ENCODE results near the gene ZCCHC24.

The ZCCHC24 gene

GRCh38 chr10:79374312-79375191, 70.9 kb downstream of the ZCCHC24 start:
- peak; percentile 41 to 52 for DNase-seq (ENCODE audit: extremely low read depth in 1 of 2, low read depth in 1 of 2)

DNA sequence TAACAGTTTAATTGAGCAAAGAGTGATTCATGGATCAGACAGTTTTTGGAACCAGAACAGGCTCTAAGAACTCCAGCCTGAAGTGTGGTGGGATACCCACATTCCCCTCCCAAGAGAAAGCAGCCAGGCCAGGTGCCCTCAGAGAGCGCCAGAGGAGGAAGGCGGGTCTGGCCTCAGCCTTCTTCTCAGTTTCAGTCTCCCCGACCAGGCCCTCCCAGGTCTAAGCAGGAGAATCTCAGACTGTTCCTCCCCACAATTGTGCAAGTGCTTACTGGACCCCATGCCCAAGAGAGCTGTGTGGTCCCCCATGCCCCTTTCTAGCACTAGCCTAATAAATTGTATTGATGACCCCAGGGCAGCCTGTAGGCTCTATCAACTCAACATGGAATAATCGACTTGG, 72.6 kb downstream of the ZCCHC24 start:
- no peak for DNase-seq (ENCODE audit: extremely low read depth in 1 of 2, low read depth in 1 of 2)

DNA sequence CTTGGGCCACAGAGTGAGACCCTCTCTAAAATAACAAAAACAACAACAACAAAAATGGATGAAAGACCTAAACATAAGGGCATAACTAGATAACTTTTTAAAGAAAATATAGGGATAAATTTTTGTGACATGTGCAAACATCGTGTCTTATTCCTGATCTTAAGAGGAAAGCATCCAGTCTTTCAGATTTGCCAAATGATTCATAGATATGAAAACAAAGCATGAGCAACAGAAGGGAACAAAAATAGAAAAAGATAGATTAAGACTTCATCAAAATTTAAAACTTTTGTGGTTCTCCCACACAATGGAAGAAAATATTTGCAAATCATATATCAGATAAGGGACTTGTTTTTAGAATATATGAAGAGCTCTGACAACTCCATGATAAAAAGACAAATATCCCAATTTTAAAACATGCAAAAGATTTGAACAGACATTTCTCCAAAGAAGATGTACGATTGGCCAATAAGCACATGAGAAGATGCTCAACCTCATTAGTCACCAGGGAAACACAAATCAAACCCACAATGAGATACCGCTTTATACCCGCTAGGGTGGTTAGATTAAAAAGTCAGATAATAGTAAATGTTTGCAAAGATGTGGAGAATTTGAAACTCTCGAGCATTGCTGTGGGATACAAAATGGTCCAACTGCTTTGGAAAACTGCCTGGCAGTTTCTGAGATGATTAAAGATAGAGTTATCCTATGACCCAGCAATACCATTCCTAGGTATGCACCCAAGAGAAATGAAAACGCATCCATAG, 77.8 kb downstream of the ZCCHC24 start:
- no peak for DNase-seq (ENCODE audit: extremely low read depth in 1 of 2, low read depth in 1 of 2)

DNA sequence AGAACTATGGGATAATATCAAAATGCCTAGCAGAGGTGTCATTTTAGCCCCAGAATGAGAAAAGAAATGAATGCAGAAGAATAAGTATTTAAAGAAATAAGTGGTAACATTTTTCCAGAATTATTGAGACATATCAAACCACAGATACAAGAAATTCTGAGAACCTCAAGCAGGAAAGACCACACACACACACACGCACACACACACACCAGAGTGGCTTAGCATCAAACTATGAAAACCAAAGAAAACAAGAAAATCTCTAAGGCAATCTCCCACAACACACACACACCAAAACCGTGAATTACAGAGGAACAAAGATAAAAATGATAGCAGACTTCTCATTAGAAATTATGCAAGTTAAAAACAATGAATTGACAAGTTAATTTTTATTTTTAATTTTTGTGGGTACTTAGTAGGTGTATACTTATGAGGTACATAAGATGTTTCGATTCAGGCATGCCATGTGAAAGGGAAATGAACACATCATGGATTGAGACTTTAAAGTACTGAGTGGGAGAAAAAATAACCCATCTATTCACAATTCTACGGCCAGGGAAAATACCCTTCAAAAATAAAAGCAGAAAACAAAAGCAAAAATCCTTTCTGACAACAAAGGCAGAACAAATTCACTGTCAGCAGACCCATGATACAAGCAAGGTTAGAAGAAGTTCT, 83.6 kb downstream of the ZCCHC24 start:
- DNase-seq (ENCODE audit: extremely low read depth in 1 of 2, low read depth in 1 of 2) = no peak

DNA sequence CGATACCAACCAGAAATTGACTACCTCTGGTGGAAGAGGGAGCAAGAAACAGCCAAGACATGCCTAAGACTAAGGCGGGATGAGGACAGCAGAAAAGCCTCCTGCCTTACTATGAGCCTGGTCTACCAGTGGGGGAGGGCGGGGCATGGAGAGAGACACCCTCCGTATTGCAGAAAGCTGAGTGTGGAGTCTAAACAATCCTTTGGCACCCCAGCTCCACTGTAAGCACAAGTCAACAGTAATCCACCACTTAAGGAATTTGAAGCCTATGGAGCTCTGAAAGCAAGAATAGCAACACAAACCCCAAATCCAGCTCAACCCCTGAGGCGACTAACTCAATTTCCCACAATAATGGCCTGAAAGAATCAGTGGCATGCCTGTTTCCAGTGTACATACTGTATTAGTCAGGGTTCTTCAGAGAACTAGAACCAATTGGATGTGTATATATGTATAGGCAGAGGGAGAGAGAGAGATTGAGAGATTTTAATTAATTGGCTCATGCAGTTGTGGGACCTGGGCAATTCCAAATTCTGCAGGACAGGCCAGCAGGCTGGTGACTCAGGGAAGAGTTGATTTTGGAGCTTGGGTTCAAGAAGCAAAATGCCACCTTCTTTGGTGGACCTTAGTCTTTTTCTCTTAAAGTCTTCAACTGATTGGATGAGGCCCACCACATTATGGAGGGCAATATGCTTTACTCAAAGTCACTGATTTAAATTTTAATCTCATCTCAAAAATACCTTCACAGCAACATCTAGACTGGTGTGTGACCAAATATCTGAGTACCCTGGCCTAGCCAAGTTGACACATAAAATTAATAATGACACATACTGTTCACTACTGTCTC, 84.7 kb downstream of the ZCCHC24 start:
- DNase-seq (ENCODE audit: extremely low read depth in 1 of 2, low read depth in 1 of 2) = no peak

DNA sequence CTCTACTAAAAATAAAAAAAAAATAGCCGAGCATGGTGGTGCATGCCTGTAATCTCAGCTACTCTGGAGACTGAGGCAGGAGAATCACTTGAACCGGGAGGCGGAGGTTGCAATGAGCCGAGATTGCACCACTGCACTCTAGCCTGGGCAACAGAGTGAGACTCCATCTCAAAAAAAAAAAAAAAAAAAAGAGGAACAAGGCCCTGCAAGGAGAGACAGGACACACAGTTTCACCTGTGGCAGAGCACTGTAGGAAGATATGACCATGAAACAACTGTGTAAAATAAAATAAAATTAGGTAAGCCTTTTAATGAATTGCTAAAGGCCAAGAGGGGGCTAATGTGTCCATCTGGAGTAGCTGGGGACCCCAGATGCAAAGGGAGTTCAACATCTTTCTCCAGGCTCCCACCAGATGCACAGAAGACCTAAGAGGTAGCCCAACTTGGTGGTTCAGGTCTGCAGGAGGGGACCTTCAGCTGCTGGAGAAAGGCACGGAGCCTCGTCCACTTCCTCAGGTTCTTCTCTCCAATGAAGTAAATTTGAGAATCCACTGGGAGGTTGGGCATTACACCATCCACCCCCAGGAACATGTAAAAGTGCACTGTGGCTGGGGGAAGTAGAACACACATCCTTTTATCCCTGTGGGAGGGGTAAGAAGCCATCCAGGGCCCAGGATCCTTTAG, 85.5 kb downstream of the ZCCHC24 start:
- DNase-seq (ENCODE audit: extremely low read depth in 1 of 2, low read depth in 1 of 2) = no peak

GRCh38 chr10:79358811-79359210, 86.6 kb downstream of the ZCCHC24 start:
- no peak for DNase-seq (ENCODE audit: extremely low read depth in 1 of 2, low read depth in 1 of 2)

- DNase-seq (ENCODE audit: extremely low read depth in 1 of 2, low read depth in 1 of 2) = no peak
Measured at GRCh38 chr10:79357180-79357579, 88.2 kb downstream of the ZCCHC24 start.

DNA sequence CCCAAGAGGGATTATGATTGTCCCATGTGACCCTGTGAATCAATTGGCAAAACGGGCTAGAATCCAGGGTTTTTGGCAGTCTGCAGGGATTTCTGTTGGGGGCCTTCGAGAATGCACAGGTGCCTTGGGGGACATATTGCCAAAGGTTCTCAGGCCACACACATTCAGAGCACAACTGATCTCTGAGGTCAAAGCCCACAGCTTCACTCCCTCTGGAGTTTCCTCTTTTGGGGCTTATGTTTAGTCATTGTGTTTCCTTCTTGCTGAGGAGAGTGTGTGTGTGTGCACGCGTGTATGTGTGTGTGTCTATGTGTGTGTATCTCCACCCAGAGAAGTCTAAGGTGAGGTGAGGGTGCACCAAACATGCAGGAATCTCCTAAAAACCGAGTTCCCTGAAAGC, 89.3 kb downstream of the ZCCHC24 start:
- no peak for DNase-seq (ENCODE audit: extremely low read depth in 1 of 2, low read depth in 1 of 2)

DNA sequence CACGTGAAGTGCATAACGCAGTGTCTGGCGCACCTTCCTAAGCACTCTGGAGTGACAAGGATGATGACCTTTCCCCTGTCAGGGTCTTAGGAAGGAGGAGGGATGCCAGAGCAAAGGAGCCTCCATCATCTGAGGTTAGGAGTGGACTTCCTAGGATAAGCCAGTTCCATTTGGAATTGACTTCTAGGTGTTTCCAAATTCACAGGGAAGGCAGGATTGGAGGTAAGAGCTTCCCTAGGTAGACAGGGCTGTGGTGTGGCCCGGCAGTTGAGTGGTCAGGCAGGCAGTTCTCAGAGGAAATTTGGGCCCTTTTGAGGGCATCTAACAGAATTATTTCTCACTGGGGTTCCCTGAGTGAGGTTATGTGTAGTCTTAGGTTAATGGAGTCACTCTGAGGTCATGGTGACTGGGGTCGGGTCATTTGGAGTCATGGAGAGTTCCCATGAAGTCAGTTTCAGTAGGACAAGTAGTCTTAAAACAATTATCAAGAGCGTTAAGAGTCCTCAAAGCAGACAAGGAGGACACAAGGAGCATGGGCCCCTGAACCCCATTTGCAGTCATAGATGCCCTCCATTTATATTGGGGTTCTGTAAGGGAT, 89.9 kb downstream of the ZCCHC24 start:
- DNase-seq (ENCODE audit: extremely low read depth in 1 of 2, low read depth in 1 of 2) = no peak

DNA sequence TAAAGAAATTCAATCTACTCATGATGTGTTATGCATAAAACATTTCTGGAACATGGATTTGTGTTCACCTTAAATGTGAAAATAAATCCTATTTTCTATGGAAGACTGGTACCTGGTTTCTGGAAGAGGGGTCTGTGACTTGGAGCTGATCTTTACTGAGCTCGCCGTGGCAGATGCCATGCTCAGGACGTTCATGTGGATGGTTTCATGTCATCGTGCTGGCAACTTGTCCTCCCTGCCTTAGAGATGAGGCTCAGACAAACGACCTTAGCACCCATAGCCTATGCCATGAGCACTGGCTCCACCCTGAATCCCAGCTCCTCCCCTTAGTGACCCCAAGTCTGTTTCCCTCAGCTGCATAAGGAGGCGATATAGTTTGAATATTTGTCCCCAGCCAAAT, 90.8 kb downstream of the ZCCHC24 start:
- DNase-seq (ENCODE audit: extremely low read depth in 1 of 2, low read depth in 1 of 2) = no peak

- DNase-seq (ENCODE audit: extremely low read depth in 1 of 2, low read depth in 1 of 2) = no peak
Measured at GRCh38 chr10:79354141-79354540, 91.3 kb downstream of the ZCCHC24 start.

DNA sequence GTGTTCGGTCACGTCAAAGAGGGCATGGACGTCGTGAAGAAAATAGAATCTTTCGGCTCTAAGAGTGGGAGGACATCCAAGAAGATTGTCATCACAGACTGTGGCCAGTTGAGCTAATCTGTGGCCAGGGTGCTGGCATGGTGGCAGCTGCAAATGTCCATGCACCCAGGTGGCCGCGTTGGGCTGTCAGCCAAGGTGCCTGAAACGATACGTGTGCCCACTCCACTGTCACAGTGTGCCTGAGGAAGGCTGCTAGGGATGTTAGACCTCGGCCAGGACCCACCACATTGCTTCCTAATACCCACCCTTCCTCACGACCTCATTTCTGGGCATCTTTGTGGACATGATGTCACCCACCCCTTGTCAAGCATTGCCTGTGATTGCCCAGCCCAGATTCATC, 91.7 kb downstream of the ZCCHC24 start:
- DNase-seq (ENCODE audit: extremely low read depth in 1 of 2, low read depth in 1 of 2) = no peak

GRCh38 chr10:79353000-79353406, 92.4 kb downstream of the ZCCHC24 start:
- no peak for DNase-seq (ENCODE audit: extremely low read depth in 1 of 2, low read depth in 1 of 2)

DNA sequence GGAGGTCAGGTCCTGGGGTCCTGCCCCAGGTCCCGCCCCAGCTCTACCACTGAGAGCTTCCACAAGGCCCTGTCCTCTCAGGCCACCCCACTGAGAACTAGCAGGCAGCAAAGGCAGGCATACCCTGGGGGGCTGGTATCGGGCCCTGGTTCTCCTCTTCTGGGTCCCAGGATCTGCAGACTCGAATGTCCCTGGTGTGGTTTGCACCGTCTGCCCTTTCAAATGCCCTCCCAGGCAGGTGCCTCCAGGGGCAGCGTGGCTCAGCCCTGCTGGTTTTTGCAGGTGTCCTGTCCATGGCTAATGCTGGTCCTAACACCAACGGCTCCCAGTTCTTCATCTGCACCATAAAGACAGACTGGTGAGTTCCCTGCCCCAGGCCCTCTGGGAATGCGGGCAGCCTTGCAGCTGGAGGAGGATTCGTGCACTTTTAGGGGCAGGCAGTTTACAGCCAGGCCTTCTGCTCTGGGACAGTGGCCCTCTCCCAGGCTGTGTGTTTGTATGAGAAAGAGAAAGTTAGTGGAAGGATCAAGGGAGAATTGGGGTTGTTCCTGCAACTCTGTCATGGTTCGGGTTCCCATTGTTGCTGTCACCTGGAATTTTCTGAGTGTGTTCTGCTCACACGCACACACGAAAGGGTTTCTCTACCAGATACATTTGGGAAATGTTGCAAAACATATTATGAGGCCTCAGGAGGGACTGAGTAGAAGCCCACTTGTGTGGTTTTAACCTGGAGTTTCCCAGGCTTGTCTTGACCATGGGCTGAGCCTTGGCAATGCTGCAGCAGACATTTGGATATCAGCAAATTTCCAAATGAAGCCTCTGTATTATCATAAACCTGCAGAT, 93.2 kb downstream of the ZCCHC24 start:
- DNase-seq (ENCODE audit: extremely low read depth in 1 of 2, low read depth in 1 of 2) = no peak

- no peak for DNase-seq (ENCODE audit: extremely low read depth in 1 of 2, low read depth in 1 of 2)
Measured at GRCh38 chr10:79351332-79351731, 94.1 kb downstream of the ZCCHC24 start.

DNA sequence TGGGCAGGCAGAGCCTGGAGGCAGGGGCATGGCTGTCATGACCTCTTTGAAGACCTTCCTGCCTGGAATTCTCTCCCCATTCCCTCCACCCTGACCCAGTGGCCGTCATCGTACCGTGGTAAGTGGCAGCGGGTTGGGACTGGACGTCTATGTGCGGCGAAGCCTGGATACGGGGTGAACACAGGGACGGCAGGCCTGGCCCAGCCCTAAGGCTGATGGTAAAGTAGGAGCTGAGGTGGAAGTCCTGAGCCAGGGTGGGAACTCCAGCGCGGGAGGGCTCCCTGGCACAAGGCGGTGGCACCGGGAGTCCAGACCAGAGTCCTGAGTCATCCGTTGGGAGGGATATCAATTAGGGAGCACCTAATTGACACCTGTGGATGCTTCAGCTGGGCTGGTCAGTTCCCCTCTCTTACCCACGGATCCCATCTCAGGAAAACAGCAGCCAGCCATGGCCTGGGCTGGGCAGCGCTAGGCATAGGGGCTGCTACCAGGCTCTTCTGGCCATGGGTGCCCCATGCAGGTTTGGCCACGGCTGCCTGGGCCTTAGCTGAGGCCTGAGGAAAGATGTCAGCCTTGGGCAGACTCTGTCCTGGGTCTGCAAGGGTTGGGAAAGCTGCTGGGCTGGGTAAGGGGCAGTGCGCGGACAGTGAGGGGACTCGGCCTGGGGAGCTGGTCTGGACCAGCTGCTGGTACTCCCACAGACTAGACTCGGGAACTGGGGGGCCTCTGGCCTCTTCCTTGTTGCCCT, 94.8 kb downstream of the ZCCHC24 start:
- no peak for DNase-seq (ENCODE audit: extremely low read depth in 1 of 2, low read depth in 1 of 2)

DNA sequence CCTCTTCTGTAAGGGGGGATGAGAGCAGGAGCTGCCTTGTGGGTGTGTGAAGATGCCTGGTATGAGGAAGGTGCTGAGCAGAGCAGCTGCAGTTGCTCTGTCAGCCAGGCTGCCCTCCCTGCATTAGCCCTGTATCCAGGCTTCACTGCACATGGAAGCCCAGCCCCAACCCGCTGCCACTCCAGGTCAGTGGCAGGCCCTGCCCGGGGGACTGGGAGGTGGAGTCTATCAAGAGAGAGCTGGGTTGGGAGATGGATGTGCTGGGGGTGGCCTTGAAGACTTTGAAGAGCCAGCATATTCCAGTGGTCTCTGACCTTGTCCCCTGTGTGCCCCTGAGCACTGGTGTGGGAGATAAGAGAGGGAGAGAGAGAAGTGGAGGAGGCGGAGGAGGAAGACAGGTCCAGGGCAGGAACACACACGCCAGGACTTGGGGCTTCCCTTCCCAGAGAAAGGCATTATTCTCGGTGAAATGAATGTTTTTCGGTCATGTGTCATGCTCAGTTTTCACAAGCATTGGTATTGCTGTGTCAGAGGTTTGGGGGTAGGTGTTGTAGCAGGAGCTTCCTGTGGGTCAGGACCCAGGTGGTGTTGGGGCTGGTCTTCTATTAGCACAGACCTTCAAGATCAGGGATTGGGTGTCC, 95.5 kb downstream of the ZCCHC24 start:
- DNase-seq (ENCODE audit: extremely low read depth in 1 of 2, low read depth in 1 of 2) = no peak
